GM12878 (cell line): ENCODE data around the gene FLT1. TPM values are rescaled to one million over a fixed set of nuclear protein-coding genes. Genes with fewer than 3 reads are reported as not detected.

ENCODE experiments used
- ATAC-seq: fragments of 200-7000 bp; cut with Tn5 transposase; 3 replicates; pipeline ENCODE4 v1.9.1; 2020; ENCODE audit warnings: mild to moderate bottlenecking, moderate library complexity
- BruUV-seq: library from RNA; stranded (reverse); fragments of 400-500 nt; replicated peaks from 2 replicates; lab custom pipeline; 2021; lab: Mats Ljungman, UMichigan
- CTCF ChIA-PET: fragments of 300-600 bp; sonication (Branson Sonifier 250); formaldehyde crosslinking; extraction: SDS; loops from one replicate; lab custom pipeline; 2021; ENCODE audit warnings: inconsistent platforms; lab: Yijun Ruan, JAX
- POLR2A ChIA-PET: fragments of 350-600 bp; formaldehyde crosslinking; extraction: SDS; loops from one replicate; lab custom pipeline; 2021; ENCODE audit warnings: inconsistent platforms; lab: Charles Lee
- RAD21 ChIA-PET: fragments of 300-600 bp; sonication (Branson Sonifier 250); formaldehyde crosslinking; loops from one replicate; lab custom pipeline; 2023; ENCODE audit warnings: antibody characterized with exemption; ENCODE audit not compliant: unreplicated experiment; lab: Charles Lee
- SMC1A ChIA-PET: fragments of 300-600 bp; sonication (Branson Sonifier 250); formaldehyde crosslinking; loops from one replicate; lab custom pipeline; 2023; ENCODE audit not compliant: unreplicated experiment, uncharacterized antibody; lab: Charles Lee
- DNase-seq: peaks from one replicate; pipeline ENCODE4 v3.0.0-alpha.2; 2011; ENCODE audit warnings: low read depth, low spot score
- FAIRE-seq: peaks from 3 replicates; lab custom pipeline; 2011; peaks lifted over from hg19 to GRCh38; lab: Jason Lieb, UNC
- H2AFZ ChIP-seq: 2 replicates; pipeline ENCODE4 v1.6.0; 2011; ENCODE audit warnings: low read depth, low read length, control low read depth; ENCODE audit not compliant: control insufficient read depth
- H3K27ac ChIP-seq: 2 replicates; pipeline ENCODE4 v1.5.1; 2011; ENCODE audit warnings: control low read depth; ENCODE audit not compliant: control insufficient read depth, insufficient read depth
- H3K27me3 ChIP-seq, 2 experiments: replicated peaks in 1 of 2; 2 replicates each; pipeline versions ENCODE4 v1.6.0 to v1.6.1; 2011; ENCODE audit warnings: low read length in 1 of 2; ENCODE audit not compliant: control insufficient read depth in 2 of 2, insufficient read depth in 2 of 2
- H3K36me3 ChIP-seq, 2 experiments: 2 replicates each; pipeline ENCODE4 v1.5.1; 2011; ENCODE audit warnings: low read length in 1 of 2; ENCODE audit not compliant: control insufficient read depth in 2 of 2, insufficient read depth in 2 of 2
- H3K4me1 ChIP-seq: 2 replicates; pipeline ENCODE4 v1.6.1; 2011; ENCODE audit warnings: mild to moderate bottlenecking, low read length, moderate library complexity, mixed read lengths; ENCODE audit not compliant: control insufficient read depth, insufficient read depth
- H3K4me2 ChIP-seq: 2 replicates; pipeline ENCODE4 v1.6.0; 2011; ENCODE audit warnings: control low read depth; ENCODE audit not compliant: control insufficient read depth, insufficient read depth
- H3K4me3 ChIP-seq: fragments of 200-600 bp; sonication (generic); 2 replicates; pipeline ENCODE4 v1.5.1; 2016
- H3K79me2 ChIP-seq: 2 replicates; pipeline ENCODE4 v1.6.0; 2011; ENCODE audit warnings: low read length; ENCODE audit not compliant: control insufficient read depth, insufficient read depth
- H3K9ac ChIP-seq: 2 replicates; pipeline ENCODE4 v1.8.0; 2011; ENCODE audit warnings: low read length, control low read depth, mixed read lengths; ENCODE audit not compliant: control insufficient read depth, insufficient read depth
- H3K9me3 ChIP-seq: replicated peaks from 3 replicates; pipeline ENCODE4 v1.5.1; 2011; ENCODE audit warnings: mild to moderate bottlenecking, low read length; ENCODE audit not compliant: control insufficient read depth, insufficient read depth
- H4K20me1 ChIP-seq: 2 replicates; pipeline ENCODE4 v1.6.0; 2011; ENCODE audit not compliant: control insufficient read depth, insufficient read depth
- BACH1 ChIP-seq: fragments of 450-650 bp; IDR thresholded peaks from 2 replicates; pipeline ENCODE4 v1.6.1; 2017; ENCODE audit warnings: mild to moderate bottlenecking, borderline replicate concordance
- WGBS: methylation state at CpG from one replicate; pipeline ENCODE4 v1.1.6; 2016; ENCODE audit warnings: low lambda C conversion rate; ENCODE audit not compliant: insufficient replicate concordance, insufficient coverage; ENCODE audit errors: missing lambda C conversion rate; 5-methylcytosine and 5-hydroxymethylcytosine counted together
- in situ Hi-C: fragments of 300-500 bp; cut with MboI; formaldehyde crosslinking; loops from 9 replicates; pipeline ENCODE4 v1.14.3; 2018; ENCODE audit warnings: mixed read lengths
- intact Hi-C: fragments of 100-400 bp; cut with micrococcal nuclease; formaldehyde crosslinking; loops from one replicate; pipeline ENCODE4 v1.14.2; 2022; ENCODE audit not compliant: unreplicated experiment
- polyA plus RNA-seq, 11 experiments: library from polyadenylated mRNA; depleted of rRNA in 4 of 11; unstranded in 6 of 11; stranded (reverse) in 5 of 11; fragments of >200 nt; fragmentation: Nextera tagmentation in 4 of 11; fragmentation: Illumina TruSeq in 1 of 11; extraction: Ambion mirVana in 4 of 11; extraction: Trizol in 1 of 11; gene quantifications; 1 replicate in 1 of 11; 2 replicates in 10 of 11; pipeline versions ENCODE4 v1.2.1 to v1.2.3, GENCODE V29; 2011 to 2016; ENCODE audit warnings: inconsistent platforms in 2 of 11, missing spikeins in 2 of 11, low read depth in 1 of 11
- total RNA-seq, 4 experiments: library from RNA; depleted of rRNA in 3 of 4; stranded (reverse); fragments of >200 nt in 3 of 4; fragmentation: Illumina TruSeq in 1 of 4; extraction: Trizol in 1 of 4; gene quantifications; 2 replicates each; pipeline versions ENCODE4 v1.2.1 to v1.2.3, GENCODE V29; 2013 to 2021
- TF ChIP-seq, protein P1 (sequence below): IDR thresholded peaks from 2 replicates; pipeline ENCODE4 v1.6.1; 2012; ENCODE audit warnings: low read depth, low read length, improper control_type of control experiment

The FLT1 gene
- total and polyA plus RNA-seq, 10 of the 15 experiments (the other 5 are each of a cell fraction or from before 2014, with no cell fraction given) = 0.55 to 5.6 (median 0.84) TPM

DNA sequence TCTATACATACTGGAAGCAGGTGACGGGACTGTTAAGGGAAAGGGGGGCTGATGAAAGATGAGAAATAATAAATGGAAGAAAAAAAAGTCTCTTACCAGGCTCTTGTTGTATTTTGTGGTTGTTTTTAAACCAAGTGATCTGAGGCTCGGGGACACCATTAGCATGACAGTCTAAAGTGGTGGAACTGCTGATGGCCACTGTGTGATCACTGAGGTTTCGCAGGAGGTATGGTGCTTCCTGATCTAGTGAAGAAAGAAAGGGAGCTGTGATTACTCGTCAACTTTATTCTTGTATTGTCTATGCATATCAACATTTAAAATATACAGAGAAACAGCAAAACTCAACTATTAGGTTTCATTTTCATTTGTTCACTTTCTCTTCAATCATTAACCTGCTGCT lies 110.1 kb downstream of the FLT1 start:
- Histone ChIP-seq H3K36me3 (peaks cover 0 to 1% of the 10 kb centered on the region in 2 experiments; a peak in 1 of 4 replicates), H2AFZ (peak overlapping the region; percentile 60), H3K4me1 (no peaks in the 10 kb centered on the region), H3K27ac (no peak overlapping the region), H3K4me3 (no peak overlapping the region), H3K4me2 (peak overlapping the region; percentile 50), H4K20me1 (no peaks in the 10 kb centered on the region), H3K79me2 (no peaks in the 10 kb centered on the region), H3K9ac (no peak overlapping the region), H3K9me3 (no peaks in the 10 kb centered on the region), H3K27me3 (no peaks in the 10 kb centered on the region)
- intact Hi-C loops = no loop called here
- 46% methylated on average over 4 of the region's 4 CpGs for WGBS
- ChIA-PET SMC1A (interaction anchor here (0.8 to 4.4 kb wide), 9 partner anchors 9 to 273 kb away, joined by 3 to 15 read pairs (median 4); no protein-coding TSS in a partner anchor), CTCF (interaction anchor here (1.0 to 2.4 kb wide), 6 partner anchors 10 to 251 kb away, joined by 3 to 6 read pairs (median 4); no protein-coding TSS in a partner anchor), RAD21 (interaction anchor here (1.2 to 1.3 kb wide), 3 partner anchors 45 to 253 kb away, joined by 3 to 4 read pairs (median 4); no protein-coding TSS in a partner anchor), POLR2A (interaction anchor here (0.7 to 1.1 kb wide), 2 partner anchors 11 to 13 kb away, joined by 3 to 5 read pairs; no protein-coding TSS in a partner anchor)
- ATAC-seq (peak; percentile 66), DNase-seq (no peak), FAIRE-seq (no peak)
- no peak for TF ChIP-seq BACH1
- in situ Hi-C loops = no loop called here
- BruUV-seq = no TSS peak

DNA sequence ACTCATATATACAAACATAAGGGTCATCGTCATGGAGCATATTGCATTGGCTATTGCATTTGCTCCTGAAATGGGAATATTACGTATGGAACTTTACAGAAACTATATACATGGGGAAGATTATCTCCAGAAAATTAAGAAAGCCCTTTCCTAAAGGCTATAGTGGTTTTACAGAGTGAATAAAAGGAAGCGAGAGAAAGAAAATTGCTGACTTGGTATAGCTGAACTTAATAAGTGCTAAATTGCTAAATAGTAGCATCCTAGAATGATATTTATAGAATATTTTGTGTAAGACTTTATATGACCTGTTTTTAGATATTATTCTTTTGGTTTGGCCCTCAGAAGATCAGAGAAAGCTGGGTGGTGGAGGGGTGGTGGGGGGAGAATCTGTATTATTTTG lies 114.6 kb downstream of the FLT1 start:
- SMC1A ChIA-PET = interaction anchor here (0.6 to 2.6 kb wide), 3 partner anchors 16 to 39 kb away, joined by 3 to 6 read pairs (median 4); no protein-coding TSS in a partner anchor
- no peak overlapping the region for H3K9ac ChIP-seq
- whole genome bisulfite sequencing = 80% methylated on average over 3 of the region's 3 CpGs

More for the DNA sequence above, 114.6 kb downstream of the FLT1 start:
- Histone ChIP-seq H3K4me3 (no peak overlapping the region), H3K4me1 (no peaks in the 10 kb centered on the region), H3K4me2 (no peak overlapping the region), H3K9me3 (no peaks in the 10 kb centered on the region), H2AFZ (no peak overlapping the region), H3K79me2 (no peaks in the 10 kb centered on the region), H3K27me3 (no peaks in the 10 kb centered on the region), H4K20me1 (no peaks in the 10 kb centered on the region), H3K27ac (no peak overlapping the region), H3K36me3 (no peaks in the 10 kb centered on the region)
- intact Hi-C loops (no loop called here), in situ Hi-C loops (no loop called here)
- no TSS peak for BruUV-seq
- TF ChIP-seq, protein P1, sequence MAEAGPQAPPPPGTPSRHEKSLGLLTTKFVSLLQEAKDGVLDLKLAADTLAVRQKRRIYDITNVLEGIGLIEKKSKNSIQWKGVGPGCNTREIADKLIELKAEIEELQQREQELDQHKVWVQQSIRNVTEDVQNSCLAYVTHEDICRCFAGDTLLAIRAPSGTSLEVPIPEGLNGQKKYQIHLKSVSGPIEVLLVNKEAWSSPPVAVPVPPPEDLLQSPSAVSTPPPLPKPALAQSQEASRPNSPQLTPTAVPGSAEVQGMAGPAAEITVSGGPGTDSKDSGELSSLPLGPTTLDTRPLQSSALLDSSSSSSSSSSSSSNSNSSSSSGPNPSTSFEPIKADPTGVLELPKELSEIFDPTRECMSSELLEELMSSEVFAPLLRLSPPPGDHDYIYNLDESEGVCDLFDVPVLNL = no peak
- ChIA-PET RAD21 (interaction anchor here (0.7 to 0.8 kb wide), 2 partner anchors 49 to 1018 kb away, joined by 3 to 4 read pairs; no protein-coding TSS in a partner anchor), POLR2A (no interaction called here), CTCF (no interaction called here)
- ATAC-seq (no peak), FAIRE-seq (no peak), DNase-seq (no peak)
